Effector CD4-positive, alpha-beta T cell (primary cell): ENCODE data around the gene SIX3. TPM values are rescaled to one million over a fixed set of nuclear protein-coding genes. Genes with fewer than 3 reads are reported as not detected.

ENCODE experiments used
- DNase-seq: peaks from one replicate; pipeline ENCODE4 v3.0.0-alpha.2; 2020
- total RNA-seq: gene quantifications from one replicate; lab custom pipeline; 2026; lab: John Stamatoyannopoulos, UW

SIX3 gene
- total RNA-seq, result not detected

DNA sequence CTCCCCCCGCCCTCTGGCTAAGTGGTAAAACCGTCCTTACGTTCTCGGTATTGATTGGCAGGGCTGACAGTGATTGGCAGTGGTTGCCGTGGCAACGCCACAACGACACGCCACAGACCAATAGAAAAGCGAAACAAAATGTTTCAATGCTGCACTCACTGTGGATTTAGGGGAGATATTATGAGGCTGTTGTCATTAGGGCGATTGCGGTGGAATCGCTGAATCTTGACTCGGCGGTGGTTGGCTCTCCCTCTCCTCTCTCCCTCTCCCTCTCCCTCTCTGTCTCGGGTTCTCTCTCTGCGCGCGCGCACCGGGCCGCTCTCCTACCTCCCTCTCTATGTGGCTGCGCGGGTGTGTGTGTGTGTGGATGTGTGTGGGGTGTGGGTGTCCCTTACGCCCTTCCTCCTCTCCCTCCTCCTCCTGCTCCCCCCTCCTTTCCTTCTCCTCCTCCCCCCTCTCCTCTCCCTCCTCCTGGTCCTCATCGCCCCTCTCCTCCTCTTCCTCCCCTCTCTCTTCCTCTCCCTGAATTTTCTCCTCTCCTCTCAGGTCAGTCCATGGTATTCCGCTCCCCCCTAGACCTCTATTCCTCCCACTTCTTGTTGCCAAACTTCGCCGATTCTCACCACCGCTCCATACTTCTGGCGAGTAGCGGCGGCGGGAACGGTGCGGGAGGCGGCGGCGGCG, at the start of gene SIX3:
SIX3 (plus strand) TSS at position 152 of the 684 bp plus-strand sequence; CDS start at position 555, 403 bp downstream.
- DNase-seq, result no peak

DNA sequence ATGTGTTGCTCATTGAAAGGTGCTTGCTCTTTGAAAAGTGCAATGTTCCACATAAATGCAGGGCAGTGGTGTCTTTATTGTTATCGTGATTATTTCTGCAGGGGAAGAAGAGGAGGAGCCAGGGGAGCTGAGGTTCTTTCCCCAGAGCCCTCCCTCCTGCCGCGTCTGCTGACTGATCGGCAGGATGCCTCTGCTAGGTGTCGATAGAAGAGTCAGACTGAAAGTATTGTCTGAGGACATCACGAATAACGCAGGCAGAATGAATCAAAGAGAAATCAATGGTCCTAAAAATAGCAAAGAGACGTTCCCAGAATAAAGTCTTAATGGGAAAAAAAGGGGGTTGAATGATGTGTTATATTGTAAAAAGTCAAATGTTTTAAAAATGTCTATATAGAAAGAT, 47.4 kb upstream of the SIX3 start:
- DNase-seq, result no peak

DNA sequence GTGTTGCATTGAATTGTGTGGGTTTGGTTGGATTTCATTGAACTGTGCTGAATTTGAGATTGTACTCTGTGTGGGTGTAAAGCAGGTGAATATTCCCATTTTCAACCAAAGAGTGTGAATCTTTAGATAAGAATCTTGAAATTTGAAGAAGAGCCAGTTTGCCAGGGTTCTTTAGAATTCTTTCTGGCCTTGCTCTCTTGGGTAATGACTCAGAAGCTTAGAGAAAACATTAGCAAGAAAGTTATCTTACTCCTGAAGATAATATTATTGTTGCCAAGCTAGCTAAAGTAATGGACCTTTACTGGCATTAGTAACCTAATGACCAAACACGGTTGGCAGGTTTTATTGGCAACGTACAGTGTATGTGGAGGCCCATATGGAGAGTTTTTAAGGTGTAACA, 46.4 kb upstream of the SIX3 start:
- no peak for DNase-seq

DNA sequence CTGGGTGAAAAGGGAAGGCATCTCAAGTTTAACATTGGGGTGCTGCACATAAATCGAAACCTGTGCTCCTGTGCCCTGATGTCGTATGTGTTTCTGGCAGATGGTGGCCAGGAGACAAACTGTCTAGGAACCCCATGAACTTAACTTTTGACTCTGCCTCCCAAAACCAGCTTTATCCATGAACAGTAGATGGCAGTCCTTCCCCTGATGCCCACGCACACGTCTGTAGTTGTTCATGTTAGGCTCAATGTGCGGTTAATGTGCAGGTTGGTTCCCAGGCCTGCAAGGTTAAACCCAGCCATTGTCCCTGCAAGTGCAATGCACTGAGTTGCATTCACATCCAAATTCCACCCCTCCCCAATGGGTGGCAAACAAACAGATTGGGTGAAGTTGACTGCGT, 44.1 kb upstream of the SIX3 start:
- no peak for DNase-seq

DNA sequence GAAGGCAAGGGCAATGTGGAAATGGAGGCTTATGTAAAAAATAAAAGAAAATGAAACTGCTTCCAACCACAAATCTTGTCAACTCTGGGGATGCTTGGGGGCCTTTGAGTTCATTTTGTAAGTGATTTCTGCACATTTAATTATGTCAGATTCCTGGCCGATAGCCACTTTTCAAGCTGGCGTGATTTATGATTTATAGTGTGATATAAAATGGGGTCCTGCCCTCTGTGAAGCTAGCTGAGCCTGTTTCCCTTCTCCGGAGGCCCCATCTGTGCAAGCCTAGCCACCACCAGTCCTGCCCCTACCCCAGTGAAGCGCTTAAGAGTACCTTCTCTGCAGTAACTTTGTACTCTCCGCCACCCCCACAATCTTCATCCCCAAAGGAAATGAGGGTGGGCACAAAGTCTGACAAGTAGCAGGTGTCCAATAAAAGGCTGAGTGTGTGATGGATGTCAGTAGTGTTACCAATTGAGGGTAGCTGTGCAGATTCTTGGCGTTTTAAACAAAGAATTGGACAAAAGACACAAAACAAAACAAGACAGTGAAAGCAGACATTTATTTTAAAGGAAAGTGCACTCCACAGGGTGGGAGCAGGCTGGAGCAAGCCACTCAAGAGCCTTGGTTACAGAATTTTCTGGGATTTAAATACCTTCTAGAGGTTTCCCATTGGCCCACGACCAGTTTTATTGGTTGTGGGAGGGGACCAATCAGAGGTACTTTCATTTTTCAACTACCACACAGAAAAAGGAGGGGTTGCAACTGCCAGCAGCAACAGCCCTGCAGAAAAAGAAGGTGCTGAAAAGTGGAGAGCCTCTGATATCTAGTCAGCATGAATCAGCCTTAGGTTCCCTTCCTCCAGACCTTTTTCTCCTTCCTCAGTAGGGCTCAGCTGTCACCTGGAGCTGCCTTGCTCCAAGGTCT, 39.0 kb upstream of the SIX3 start:
- no peak for DNase-seq

DNA sequence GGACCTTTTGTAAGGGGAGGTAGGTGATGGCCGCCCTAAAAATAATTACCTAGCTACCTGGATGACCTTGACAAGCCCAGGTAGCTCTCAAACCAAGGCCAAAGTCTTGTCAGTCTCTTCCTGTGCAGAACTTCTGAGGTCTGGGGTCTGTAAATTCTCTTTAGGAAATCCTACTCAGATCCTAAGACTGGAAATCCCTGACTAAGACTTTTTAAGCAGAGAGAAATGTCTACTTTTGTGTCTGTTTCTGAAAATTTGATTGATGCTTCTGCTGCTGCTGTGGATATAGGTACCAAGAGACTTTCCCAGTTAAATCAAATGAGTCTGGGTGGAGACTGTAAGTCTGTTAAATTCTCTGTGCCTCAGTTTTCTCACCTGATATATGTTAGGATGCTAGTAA, 36.9 kb upstream of the SIX3 start:
- no peak for DNase-seq

DNA sequence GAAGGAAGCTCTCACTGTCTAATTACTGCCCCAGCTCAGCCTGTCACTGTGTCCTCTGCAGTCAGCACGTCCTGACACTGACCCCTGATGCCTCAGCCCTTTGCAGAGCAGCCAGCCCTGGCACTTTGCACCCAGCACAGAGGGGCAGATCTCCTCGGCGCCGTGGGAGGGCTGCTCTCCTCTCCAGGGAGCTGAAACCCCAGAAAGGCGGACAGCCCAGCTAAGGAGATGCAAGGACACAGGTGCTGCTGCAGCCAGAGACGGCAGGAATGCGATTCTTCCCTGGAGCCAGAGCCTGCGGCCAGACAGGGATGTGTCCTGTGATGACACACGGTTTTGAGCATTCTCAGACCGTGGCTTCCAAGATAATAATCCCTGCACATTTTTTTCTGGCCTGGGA, 34.5 kb upstream of the SIX3 start:
- DNase-seq, result no peak

DNA sequence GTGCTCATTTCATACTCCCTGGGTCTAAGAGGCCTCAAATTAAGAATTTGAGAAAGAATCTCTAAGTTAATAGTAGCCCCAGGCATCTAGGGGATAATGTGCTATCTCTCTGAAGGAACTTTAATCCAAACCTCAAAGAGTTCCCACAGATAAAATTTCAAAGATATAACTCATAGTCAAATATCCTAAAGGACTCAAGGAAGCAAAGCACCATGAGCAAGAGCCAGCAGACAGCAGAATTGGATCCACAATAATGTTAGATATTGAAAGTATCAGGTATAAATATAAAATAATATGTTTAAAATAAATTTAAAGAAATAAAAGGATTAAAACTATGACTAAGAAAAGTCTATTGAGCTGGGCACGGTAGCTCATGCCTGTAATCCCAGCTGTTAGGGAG, 31.7 kb upstream of the SIX3 start:
- DNase-seq, result no peak

DNA sequence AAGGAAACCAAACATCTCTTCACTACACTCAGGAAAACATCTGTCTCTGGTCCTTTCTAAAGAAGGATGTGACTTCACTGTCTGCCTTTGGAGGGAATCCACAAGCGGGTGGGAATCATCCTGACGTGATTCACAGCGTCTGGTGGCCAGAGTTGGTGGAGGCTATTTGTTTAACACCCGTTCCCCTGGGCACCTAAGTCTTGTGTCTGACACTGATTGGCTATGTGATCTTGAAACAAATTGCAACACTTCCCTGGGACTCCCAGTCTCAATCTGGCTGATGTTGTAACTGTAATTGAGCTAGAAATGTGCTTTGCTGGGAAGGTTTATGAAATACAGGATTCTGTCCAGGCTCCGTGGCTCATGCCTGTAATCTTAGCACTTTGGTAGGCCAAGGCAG, 28.8 kb upstream of the SIX3 start:
- DNase-seq, result no peak

DNA sequence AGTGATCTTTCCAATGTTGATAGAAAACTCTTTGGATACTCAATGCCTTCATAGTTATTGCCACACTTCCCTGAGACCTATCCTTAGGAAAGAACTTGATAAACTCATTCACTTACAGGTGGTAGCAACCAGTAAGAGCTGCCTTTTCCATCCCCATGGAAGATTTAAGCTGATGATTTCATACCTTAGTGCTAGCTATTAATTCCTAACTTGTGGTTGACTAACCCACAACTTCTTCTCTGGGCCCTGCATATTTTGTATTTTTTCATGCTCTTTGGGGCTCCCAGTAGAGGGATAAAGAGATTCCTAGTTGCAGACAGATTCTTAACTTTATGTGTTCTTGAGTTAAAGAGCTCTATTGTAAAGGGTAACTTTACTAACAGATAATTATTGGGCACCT, 25.2 kb upstream of the SIX3 start:
- no peak for DNase-seq

DNA sequence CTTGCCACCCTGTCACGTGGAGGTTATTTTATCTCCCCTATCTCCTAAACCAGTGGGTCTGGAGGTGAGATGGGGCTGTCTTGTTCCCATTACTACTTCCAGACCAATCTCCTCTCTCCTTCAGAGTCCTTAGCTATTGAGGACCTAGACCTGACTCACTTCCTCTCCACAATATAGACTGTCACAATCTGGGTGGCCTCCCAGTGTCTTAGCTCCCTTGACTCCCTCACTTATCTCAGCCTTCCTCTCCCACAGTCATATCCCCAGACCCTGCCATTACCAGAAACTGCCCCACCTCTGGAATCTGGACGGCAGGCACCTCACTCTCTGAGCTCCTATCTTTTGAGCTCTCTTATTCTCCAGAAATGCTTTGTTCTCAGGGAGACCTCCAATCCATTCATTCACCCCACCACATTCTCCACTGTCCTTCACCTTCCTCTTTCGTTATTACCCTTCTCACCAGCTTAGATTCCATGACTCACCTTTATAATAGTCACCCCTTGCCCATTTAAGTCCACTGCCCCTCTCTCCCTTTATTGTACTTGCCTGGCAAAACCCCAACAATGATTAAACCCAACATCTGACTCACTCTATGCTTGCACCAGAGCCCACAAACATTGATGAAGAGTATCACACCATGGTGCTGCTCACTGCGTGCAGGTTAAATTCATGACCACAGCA, 23.3 kb upstream of the SIX3 start:
- DNase-seq, result no peak

DNA sequence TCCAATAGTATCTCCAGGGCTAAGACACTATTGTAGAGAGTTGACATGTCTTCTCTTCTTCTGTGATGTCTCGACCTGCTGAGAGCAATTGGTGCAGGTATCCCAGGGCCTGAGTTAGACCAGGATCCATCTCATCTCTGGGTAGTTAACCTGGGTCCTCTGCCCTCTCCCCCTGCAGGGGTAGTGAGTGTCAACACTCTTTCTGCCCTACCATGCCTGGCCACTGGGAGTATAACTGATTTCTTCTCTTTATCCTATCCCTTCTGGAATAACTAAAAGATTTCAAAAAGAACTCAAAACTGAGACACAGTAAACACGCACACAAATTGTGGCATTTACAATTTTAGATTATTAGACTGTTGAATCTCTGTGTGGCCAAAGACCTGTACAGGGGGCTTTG, 20.8 kb upstream of the SIX3 start:
- no peak for DNase-seq

DNA sequence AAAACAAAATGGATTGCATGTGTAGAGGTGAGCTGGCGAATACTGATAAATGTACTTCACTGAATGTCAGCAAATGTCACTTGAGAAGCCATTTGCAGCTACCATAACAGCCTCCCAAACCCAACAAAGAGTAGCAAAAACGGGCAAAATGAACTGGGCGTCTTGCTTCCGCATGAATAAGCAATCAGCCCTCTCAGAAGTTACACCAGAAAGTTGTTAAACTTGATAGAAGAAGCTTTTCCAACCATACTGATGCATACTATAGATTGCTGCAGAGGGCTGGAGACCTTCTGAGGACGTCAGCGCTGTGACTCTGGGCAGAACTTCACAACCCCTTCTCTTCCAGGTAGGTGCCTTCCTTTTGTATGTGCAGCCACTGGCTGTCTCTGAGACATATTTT, 18.7 kb upstream of the SIX3 start:
- no peak for DNase-seq

DNA sequence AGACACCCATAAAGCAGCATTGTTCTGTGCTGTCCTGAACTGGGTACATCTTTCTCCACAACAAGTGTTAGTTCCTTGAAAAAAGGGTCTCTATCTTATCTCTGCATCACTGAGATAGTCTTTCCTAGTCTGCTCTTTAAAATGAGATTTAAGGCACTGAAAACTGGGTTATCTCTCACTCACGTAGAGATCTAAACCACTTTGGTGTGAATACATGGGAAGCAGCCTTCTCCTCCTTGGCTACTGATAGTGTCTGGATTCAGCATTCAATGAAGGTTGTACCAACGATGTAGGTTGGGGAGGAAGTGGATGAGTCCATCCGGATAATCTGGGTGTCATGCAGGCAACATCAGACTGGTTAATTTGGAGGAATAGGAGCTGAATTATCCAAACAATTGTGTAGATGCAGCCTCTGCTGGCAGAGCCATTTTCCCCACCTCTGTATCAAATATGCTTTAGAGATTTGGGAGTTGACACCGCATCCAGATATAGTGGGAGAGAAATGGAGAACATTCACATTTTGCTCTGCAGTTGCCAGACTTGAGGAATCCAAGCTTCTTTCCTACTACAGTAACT, 15.9 kb upstream of the SIX3 start:
- no peak for DNase-seq

DNA sequence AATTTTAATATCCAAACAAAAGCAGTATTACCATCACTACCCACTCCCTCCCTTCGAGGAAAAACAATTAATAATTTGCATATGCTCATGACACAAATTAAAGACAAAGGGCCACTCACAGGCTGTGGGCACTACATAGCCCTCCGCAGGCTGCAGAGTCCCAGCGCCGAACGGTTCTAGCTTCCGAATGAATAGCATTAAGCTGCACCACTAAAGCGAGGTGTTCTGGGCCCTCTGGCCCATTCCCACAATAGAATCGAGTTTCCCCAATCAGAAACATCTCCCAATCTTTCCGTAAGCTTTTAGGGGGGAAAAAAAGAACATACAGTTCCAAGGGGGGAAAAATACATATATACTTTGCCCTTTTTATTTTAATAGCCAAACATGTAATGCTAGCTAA, 14.5 kb upstream of the SIX3 start:
- no peak for DNase-seq

DNA sequence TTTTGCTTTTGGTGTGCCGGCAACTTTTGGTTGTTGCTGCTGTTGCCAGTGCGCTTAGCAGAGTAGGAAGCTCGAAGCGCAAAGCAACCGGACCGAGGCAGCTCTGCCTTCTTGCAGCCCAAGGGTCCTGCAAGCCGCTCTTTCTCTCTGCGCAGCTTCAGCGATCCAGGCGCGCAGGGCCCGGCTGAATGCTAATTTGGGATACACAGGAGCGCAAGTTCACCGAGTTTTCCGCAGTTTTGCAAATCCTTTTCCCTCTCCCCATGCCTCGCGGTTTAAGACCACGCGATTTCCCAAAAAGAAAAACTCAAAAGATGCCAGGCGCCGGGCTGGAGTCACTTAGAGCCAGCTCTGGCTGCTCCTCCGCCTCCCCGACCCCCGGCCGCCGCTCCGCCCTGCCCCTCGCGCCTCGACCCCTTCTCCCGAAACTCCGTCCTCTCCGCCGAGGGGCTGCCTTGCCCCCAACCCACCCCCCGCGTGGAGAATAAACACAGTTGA, 13.5 kb upstream of the SIX3 start:
- DNase-seq, result no peak

DNA sequence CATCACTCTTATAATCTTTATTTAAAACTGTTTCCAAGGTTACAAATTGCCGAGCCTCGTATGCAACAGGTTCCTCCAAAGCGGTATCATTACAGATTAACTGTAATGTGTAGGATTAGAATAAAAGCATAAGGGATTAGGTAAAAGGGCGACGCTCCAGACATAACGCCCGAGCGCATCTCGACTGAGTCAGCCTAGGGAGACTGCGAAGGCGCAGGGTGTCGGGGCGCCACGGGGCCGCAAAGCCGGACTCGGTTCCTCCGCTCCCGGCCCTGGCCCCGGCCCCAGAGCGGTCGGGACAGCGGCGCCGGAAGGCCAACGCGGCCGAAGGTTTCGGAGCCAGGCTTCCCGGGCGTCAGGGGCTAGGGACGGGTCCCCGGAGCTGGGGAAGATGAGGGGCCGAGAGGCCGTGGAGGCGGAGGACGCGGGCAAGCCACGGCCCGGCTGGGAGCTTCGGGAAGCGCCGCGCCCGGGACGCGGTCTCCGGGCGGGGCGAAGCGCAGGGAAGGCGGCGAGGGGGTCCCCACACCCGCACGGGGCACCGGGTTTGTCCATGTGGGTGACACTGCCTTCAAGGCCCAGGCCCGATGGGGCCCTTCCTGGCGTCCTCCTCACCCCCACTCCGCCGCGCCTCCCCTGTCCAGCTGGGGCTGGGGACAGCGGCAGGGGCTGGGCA, 12.9 kb upstream of the SIX3 start:
- DNase-seq, result no peak

DNA sequence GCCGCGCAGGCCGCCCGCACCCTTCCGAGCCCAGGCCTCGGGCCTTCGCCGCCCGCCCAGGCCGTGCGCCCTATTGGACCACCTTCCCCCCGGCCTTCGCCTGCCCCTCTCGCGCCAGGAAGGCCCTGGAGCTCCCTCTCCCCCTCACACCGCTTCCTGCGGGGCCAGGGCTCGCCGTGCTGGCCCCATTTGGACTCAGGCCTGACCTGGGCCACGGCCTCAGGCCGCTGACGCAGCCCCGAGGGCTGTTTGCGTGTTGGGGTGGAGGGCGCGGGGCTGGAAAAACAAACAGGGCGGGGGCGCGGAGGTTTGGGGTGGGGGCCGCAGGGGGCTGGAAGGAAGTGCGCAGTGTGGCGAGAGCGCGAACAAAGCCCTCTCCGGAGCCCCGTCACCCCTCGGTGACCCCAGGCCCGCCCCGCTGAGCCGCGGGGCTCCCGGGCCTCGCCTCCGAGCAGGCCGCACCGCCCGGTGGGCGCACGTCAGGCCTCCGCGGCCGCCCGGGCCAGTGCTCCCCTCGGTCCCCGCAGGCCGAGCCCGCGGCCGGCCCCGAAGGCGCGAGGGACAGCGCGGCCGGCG, 12.3 kb upstream of the SIX3 start:
- no peak for DNase-seq

DNA sequence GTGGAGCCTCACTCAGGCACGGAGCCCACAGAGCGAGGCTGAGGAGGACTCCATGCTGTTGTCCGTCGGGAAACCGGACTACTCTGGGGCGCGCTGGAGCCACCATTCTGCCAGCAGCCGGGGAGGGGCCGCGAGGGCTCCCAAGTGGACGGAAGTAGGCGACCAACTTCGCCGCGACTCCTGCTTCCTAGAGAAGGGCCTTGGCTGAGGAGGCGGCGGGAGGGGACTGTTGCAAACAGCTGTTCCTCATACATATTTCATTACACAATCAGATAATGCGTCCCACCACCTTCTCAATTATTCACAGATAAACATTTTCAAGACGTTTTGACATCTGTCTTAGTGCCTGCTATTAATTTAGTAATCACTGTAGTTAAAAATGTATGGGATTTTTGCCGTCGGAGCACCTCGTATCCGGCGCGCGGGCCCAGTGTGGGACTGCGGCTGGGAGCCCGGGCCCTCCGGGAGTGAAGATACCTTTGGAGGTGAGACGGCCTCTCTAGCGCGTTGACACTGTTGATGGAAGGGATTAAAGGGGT, 11.7 kb upstream of the SIX3 start:
- no peak for DNase-seq

DNA sequence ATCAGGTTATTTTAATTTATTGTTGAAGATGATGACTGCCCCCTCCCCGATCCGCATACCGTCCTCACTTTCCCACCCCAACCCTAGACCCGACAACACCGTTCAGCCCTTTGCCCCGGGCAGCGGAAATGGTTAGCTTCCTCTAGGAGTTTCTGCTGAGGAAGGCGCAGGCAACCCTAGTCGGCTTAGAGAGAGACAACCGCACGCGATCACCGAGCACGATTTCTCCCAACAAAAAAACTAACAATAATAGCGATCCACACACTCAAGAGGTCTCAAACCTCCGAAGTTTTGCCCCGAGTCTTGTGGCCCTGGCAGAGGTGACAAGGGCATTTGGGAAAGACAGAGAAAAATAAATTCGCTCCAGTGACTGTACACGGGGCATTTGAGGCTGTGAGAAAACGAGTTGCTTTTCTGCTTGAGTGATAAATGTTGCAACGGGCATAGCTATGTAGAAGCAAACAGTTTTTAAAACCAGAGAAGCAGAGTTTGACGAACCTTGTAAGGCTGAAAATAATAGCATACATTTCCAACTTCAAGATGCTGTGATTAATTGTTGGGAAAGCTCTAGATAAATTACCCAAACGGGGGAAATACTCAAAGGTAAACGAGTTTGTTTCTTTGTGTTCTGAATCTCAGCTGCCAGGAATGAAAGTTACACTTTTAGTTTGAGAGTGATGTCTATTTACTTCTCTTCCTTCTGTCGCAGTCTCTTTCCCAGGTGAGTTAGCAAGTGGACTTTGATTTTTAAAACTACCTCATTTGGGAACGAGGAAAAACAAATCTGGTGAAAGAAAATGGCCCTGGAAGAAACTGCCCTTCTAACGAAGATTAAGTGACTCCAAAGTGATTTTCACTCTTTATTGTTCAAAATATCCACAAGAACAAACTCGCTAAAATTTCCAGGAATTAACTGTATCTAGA, 11.0 kb upstream of the SIX3 start:
- no peak for DNase-seq
